LNCaP clone FGC (cell line): ENCODE data around the gene WDSUB1.

ENCODE experiments used
- DNase-seq: peaks from one replicate; pipeline ENCODE4 v3.0.0-alpha.2; 2011; ENCODE audit warnings: low read depth
- H3K4me3 ChIP-seq: 2 replicates; pipeline ENCODE4 v1.5.1; 2011; ENCODE audit warnings: mild to moderate bottlenecking, low read depth, low read length, control low read depth
- CTCF ChIP-seq: IDR thresholded peaks from 2 replicates; pipeline ENCODE4 v1.5.1; 2012; ENCODE audit warnings: mild to moderate bottlenecking; ENCODE audit not compliant: control insufficient read depth, insufficient read depth; ENCODE audit errors: extremely low read depth

Gene WDSUB1

DNA sequence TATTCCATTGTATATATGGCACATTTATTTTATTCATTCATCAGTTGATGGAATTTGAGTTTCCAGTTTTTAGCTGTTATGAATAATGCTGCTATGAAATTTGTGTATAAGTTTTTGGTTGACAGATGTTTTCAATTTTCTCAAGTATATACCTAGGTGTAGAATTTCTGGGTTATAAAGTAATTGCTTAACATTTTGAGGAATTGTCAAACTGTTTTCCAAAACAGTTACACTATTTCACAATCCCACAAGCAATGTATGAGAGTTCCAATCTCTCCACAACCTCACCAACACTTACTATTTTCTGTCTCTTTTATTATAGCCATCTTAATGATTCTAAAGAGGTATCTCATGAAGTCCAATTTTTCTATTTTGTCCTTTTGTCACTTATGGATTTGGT is 12.5 kb upstream of the WDSUB1 start:
- H3K4me3 ChIP-seq: no peak overlapping the region
- DNase-seq: no peak

GRCh38 chr2:159297042-159297707 is 10.7 kb upstream of the WDSUB1 start:
- TF ChIP-seq CTCF: no peak
- DNase-seq: peak; percentile 42
- H3K4me3 ChIP-seq: no peak overlapping the region

More for the DNA sequence above, 12.5 kb upstream of the WDSUB1 start:
- no peak for TF ChIP-seq CTCF

GRCh38 chr2:159292157-159292556 is 5.7 kb upstream of the WDSUB1 start:
- no peak for DNase-seq
- no peak for TF ChIP-seq CTCF
- no peak overlapping the region for H3K4me3 ChIP-seq

GRCh38 chr2:159290289-159290907 is 3.9 kb upstream of the WDSUB1 start:
- H3K4me3 ChIP-seq: no peak overlapping the region
- TF ChIP-seq CTCF: no peak
- DNase-seq: no peak

DNA sequence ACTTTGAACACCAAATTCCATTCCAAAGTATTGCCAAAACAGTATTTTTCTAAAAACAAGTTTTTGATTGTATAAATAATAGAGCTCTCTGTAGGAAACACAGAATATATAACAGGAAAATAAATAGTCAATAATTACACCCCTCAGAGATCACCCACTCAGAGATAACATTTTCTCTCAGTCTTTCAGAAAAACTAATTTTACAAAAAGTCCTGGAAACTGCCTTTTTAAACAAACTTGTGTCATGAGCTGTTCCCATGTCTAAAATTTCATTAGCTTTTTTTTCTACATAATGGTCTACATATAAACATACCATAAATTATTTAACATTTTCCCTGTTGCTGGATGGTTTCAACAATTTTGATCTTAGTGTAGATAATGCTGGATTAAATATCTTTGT is 1.2 kb upstream of the WDSUB1 start:
- no peak overlapping the region for H3K4me3 ChIP-seq
- no peak for TF ChIP-seq CTCF
- DNase-seq: no peak

DNA sequence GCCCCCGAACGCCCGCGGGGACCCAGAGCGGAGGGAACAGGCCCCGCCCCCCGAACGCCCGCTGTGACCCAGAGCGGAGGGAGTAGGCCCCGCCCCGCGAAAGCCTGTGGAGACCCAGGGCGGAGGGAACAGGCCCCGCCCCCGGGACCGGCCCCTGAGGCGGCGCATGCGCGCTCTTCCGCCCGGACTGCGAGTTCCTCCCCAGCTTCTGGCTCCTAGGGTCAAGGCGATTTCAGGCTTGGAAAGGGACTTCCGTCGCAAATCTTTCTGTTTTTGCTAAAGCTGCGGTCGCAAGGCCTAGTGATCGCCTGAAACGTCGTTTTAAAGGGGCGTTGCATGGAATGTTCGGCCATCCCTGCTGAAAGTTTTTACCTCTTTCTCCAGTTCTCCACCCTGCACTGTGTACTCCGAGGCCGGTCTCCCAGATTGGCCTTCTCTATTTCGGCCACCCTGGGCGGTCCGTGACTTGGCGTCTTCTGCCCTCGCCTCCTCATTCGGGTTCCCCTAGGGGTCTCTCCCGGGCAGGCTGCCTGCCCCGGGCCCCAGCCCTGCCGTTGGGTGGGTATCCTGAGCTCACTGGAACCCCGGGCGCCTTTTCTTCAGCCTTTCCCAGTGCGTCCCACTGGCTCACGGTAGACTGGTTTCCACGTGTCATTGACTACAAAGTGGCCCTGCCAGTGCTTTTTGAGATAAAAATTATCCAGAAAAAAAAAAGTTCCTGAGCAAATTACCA is 372 bp upstream of the WDSUB1 start:
- no peak for TF ChIP-seq CTCF
- H3K4me3 ChIP-seq: peak overlapping the region; percentile 70
- peak; percentile 72 for DNase-seq

- DNase-seq: no peak
- no peak for TF ChIP-seq CTCF
- peak overlapping the region; percentile 70 for H3K4me3 ChIP-seq
These were observed 1.1 kb downstream of the WDSUB1 start for GRCh38 chr2:159285433-159285832.
